Heart right ventricle (tissue), 16 donors: ENCODE data around the gene C15orf62. TPM values are rescaled to one million over a fixed set of nuclear protein-coding genes. Genes with fewer than 3 reads are reported as not detected.
A peak's percentile ranks its signal among the peaks of the same experiment; 100 is the strongest.

ENCODE experiments used
- ATAC-seq, 8 donors: fragments of 200-7000 bp; cut with Tn5 transposase; one replicate each; pipeline ENCODE4 v1.9.1; 2020; ENCODE audit warnings: mild to moderate bottlenecking in 8 of 8, moderate library complexity in 8 of 8, moderate number of reproducible peaks in 1 of 8
- DNase-seq, 2 donors: peaks; one replicate each; pipeline ENCODE4 v3.0.0-alpha.2; 2020
- H3K27ac ChIP-seq, 10 donors: fragments of 200-600 bp; sonication (generic) in 2 of 10; one replicate each; pipeline versions ENCODE4 v1.5.0 to v1.8.0; 2020 to 2022; ENCODE audit warnings: mild to moderate bottlenecking in 3 of 10
- H3K27me3 ChIP-seq, 7 donors: fragments of 200-600 bp; one replicate each; pipeline ENCODE4 v1.8.0; 2021 to 2022; ENCODE audit warnings: mild to moderate bottlenecking in 2 of 7
- H3K36me3 ChIP-seq, 9 donors: fragments of 200-600 bp; sonication (generic) in 1 of 9; one replicate each; pipeline versions ENCODE4 v1.5.0 to v1.8.0; 2020 to 2022; ENCODE audit warnings: mild to moderate bottlenecking in 2 of 9
- H3K4me1 ChIP-seq, 9 donors: fragments of 200-600 bp; sonication (generic) in 1 of 9; one replicate each; pipeline versions ENCODE4 v1.5.0 to v1.8.0; 2020 to 2022; ENCODE audit warnings: mild to moderate bottlenecking in 4 of 9
- H3K4me3 ChIP-seq, 10 donors: fragments of 200-600 bp; sonication (generic) in 2 of 10; one replicate each; pipeline versions ENCODE4 v1.5.0 to v1.8.0; 2020 to 2022; ENCODE audit warnings: mild to moderate bottlenecking in 7 of 10, moderate library complexity in 2 of 10
- H3K9me3 ChIP-seq, 11 donors: fragments of 200-600 bp in 10 of 11; sonication (generic) in 2 of 11; one replicate each; pipeline versions ENCODE4 v1.5.0 to v1.8.0; 2013 to 2022; ENCODE audit warnings: mild to moderate bottlenecking in 2 of 11, control low read depth in 1 of 11, moderate library complexity in 1 of 11
- WGBS, 2 donors: extraction: QIAGEN DNeasy Blood & Tissue Kit; methylation state at CpG; one replicate each; pipeline ENCODE4 v1.1.7; 2013; ENCODE audit warnings: inconsistent platforms in 1 of 2; 5-methylcytosine and 5-hydroxymethylcytosine counted together
- intact Hi-C, 10 donors: fragments of 100-400 bp; cut with DNase I; formaldehyde crosslinking; loops; one replicate each; pipeline versions ENCODE4 v1.11.1 to v1.14.2; 2022
- polyA plus RNA-seq, 2 donors: library from polyadenylated mRNA; stranded (reverse); fragments of 200-250 nt; gene quantifications; one replicate each; pipeline ENCODE4 v1.2.3, GENCODE V29; 2013
- total RNA-seq, 10 donors: library from RNA; stranded (reverse); fragmentation: NEBNext Ultra II Directional in 3 of 10; extraction: Animal tissue kit (Norgen Biotek cat#: 25700) in 3 of 10; gene quantifications; one replicate each; pipeline versions ENCODE4 v1.2.1 to v1.2.4, GENCODE V29; 2021 to 2023
- TF ChIP-seq, protein P1 (sequence below), 9 donors: fragments of 200-600 bp; sonication (generic) in 2 of 9; IDR thresholded peaks; one replicate each; pipeline versions ENCODE4 v1.5.0 to v1.8.0; 2021 to 2022; ENCODE audit warnings: antibody characterized with exemption in 9 of 9, mild to moderate bottlenecking in 5 of 9, moderate library complexity in 1 of 9
- donor health status: Arrhythmogenic right ventricular cardiomyopathy.
- donor health status: ischemic (EF 13 %, LVEDD 7.1; RV severe dilation, severe dysfunction).
- donor health status: healthy with polysubstance abuse.
- donor health status: DM: no; HTN: yes; CAD: no.
- donor health status: DM: no; HTN: no; CAD: no.
- donor health status: ischemic (EF 25% LVEDD 6.9; RV normal size, moderate dysfunction).
- donor health status: ischemic (EF 25% LVEDD 5.7; RV mildly dilated, moderate dysfunction).
- donor health status: healthy.
- donor health status: DM: yes; HTN: yes; CAD: no.
- donor health status: Ischemic cardiomyopathy.
- donor health status: ischemic (EF 35%, LVEDD 5.7; RV mildly dilated, moderate dysfunction).
- donor health status: nonischemic (EF 11% LVEDD 7.7; RV severe dilation, severe dysfunction).
- donor health status: DM: yes; HTN: yes; CAD: no.
- donor health status: PGD.
- donor health status: ischemic (EF 29% LVEDD 5.4; RV normal size, mild dysfunction).
- donor health status: nonischemic (EF 23%, LVEDD 6.1; RV moderate dilation, normal function).

Gene C15orf62
- total and polyA plus RNA-seq, 12 donors, result 0.10 to 0.32 (median 0.15) TPM; not detected in 7

DNA sequence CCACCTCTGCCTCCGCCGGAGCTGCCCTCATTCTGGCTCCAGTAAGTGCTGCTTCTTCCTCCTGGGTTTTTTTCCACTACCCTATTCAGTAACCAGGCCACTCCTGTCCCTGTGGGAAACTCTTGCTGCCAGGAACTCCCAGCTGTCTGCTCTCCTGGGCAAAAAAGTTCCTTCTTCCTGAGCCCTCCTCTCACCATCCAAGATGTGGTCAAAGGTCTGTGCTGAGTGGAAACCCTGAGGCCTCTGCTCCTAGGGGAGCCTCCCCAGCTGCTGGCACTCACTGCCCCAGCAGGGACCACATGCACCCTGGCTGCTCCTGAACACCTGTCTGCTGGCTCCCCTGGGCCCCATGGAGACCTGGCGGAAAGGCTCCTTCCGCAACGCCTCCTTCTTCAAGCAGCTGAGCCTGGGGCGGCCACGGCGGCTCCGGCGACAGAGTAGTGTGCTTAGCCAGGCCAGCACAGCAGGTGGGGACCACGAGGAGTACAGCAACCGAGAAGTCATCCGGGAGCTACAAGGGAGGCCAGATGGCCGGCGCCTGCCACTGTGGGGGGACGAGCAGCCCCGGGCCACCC is 454 bp downstream of the C15orf62 start:
- ATAC-seq (no peak), DNase-seq (no peak)
- Histone ChIP-seq H3K4me3 (no peak overlapping the region), H3K4me1 (peaks cover 0 to 27% (median 10%) of the 10 kb centered on the region in 9 donors), H3K9me3 (no peaks in the 10 kb centered on the region), H3K36me3 (peaks cover 0 to 74% (median 31%) of the 10 kb centered on the region in 9 donors), H3K27me3 (no peaks in the 10 kb centered on the region), H3K27ac (peak overlapping the region in 4 of 10 donors; percentile 7 to 35 (median 20))
- intact Hi-C loops, result loop anchor here in 1 of 10 donors (10.0 kb wide), 1 partner anchor 95 kb away; no protein-coding TSS in a partner anchor
- 83 to 88% methylated on average over 17 of the region's 17 CpGs for WGBS, 2 donors
- TF ChIP-seq, protein P1, sequence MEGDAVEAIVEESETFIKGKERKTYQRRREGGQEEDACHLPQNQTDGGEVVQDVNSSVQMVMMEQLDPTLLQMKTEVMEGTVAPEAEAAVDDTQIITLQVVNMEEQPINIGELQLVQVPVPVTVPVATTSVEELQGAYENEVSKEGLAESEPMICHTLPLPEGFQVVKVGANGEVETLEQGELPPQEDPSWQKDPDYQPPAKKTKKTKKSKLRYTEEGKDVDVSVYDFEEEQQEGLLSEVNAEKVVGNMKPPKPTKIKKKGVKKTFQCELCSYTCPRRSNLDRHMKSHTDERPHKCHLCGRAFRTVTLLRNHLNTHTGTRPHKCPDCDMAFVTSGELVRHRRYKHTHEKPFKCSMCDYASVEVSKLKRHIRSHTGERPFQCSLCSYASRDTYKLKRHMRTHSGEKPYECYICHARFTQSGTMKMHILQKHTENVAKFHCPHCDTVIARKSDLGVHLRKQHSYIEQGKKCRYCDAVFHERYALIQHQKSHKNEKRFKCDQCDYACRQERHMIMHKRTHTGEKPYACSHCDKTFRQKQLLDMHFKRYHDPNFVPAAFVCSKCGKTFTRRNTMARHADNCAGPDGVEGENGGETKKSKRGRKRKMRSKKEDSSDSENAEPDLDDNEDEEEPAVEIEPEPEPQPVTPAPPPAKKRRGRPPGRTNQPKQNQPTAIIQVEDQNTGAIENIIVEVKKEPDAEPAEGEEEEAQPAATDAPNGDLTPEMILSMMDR (IDR thresholded peaks at IDR 0.05), result no peak

DNA sequence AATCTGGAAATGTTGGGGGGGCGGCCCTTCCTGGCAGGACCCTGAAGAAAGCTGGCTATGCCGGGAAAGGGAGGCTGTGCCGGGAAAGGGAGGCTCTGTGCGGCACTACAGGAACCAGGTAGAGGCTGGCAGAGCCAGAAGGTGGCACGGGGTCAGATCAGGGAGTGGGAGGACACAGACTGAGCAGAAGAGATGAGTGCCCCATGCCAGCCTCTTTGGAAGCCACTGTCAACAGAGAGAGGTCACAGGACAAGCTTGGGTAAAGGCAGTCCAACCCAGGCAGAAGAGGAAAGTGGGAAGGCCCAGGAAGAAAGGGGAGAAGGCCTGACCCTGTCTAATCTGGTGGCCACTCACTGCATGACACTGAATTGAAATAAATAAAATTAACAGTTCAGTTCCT is 1.5 kb downstream of the C15orf62 start:
- TF ChIP-seq, protein P1 (IDR thresholded peaks at IDR 0.05), result no peak
- H3K4me3 ChIP-seq, result no peak overlapping the region
- 93 to 96% methylated on average over 5 of the region's 5 CpGs for WGBS, 2 donors
- H3K9me3 ChIP-seq, result no peaks in the 10 kb centered on the region
- H3K4me1 ChIP-seq, result peaks cover 0 to 24% (median 10%) of the 10 kb centered on the region in 9 donors
- intact Hi-C loops, result loop anchor here in 1 of 10 donors (10.0 kb wide), 1 partner anchor 96 kb away; no protein-coding TSS in a partner anchor
- no peaks in the 10 kb centered on the region for H3K27me3 ChIP-seq
- DNase-seq (no peak), ATAC-seq (no peak)
- no peak overlapping the region for H3K27ac ChIP-seq
- H3K36me3 ChIP-seq, result peaks cover 0 to 84% (median 41%) of the 10 kb centered on the region in 9 donors

DNA sequence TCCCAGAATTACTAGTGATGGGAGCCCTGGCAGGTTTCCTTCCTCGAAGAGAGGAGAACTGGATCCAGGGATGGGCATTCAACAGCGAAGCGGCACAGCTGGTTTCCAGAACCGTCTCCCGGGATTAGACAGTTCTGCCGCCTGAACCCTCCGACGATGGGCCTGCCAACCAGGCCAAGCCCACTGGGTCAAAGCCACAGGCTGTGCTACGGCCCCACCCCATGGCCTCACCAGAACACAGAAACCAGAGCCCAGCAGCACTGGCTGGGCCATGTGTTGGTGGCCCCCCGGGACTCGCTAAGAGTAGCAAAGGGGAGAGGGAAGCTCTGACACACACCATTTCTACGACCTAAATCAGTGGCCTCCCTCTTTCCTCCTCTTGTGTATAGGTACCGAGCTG is 2.2 kb downstream of the C15orf62 start:
- Histone ChIP-seq H3K4me1 (peaks cover 0 to 27% (median 10%) of the 10 kb centered on the region in 9 donors), H3K4me3 (no peak overlapping the region), H3K27ac (no peak overlapping the region), H3K27me3 (no peaks in the 10 kb centered on the region), H3K36me3 (peaks cover 0 to 88% (median 46%) of the 10 kb centered on the region in 9 donors), H3K9me3 (no peaks in the 10 kb centered on the region)
- TF ChIP-seq, protein P1 (IDR thresholded peaks at IDR 0.05), result no peak
- intact Hi-C loops, result loop anchor here in 1 of 10 donors (10.0 kb wide), 1 partner anchor 97 kb away; no protein-coding TSS in a partner anchor
- no peak for ATAC-seq
- DNase-seq, result no peak
- WGBS, 2 donors, result 87 to 88% methylated on average over 13 of the region's 13 CpGs

DNA sequence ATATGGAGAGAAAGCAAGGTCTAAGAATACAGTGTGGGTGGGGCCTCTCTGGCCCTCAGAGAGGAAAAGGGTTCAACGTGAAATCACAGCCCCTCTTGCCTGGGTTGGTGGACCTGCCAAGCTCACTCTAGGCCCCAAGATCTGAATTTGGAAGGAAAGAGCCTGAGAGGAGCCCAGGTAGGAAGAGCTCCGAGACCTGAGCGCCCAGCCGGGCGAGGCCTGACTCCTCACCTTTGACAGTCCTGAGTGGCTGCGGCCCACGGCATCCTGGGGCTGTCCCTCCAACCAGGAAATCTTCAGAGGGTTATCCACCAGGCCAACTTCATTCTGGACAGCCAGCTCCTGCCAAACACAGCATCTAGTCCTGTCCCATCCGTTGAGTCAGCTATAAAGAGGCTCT is 3.7 kb downstream of the C15orf62 start:
- TF ChIP-seq, protein P1 (IDR thresholded peaks at IDR 0.05), result no peak
- WGBS, 2 donors, result 91 to 93% methylated on average over 8 of the region's 8 CpGs
- Histone ChIP-seq H3K27me3 (no peaks in the 10 kb centered on the region), H3K27ac (no peak overlapping the region), H3K9me3 (no peaks in the 10 kb centered on the region), H3K36me3 (peaks cover 0 to 88% (median 58%) of the 10 kb centered on the region in 9 donors), H3K4me1 (peaks cover 0 to 28% (median 10%) of the 10 kb centered on the region in 9 donors), H3K4me3 (no peak overlapping the region)
- DNase-seq (no peak), ATAC-seq (no peak)
- intact Hi-C loops, result loop anchor here in 1 of 10 donors (10.0 kb wide), 1 partner anchor 99 kb away; no protein-coding TSS in a partner anchor
